Body of pancreas (tissue), 4 donors: Measurements from ENCODE around the gene TIMMDC1. TPM values are rescaled to one million over a fixed set of nuclear protein-coding genes. Genes with fewer than 3 reads are reported as not detected.

Experiments used
- ATAC-seq: fragments of 150-250 bp; one replicate; pipeline ENCODE4 v1.9.1; 2016
- DNase-seq, 4 donors: peaks; one replicate each; pipeline ENCODE4 v3.0.0-alpha.2; 2019
- H3K27ac ChIP-seq, 4 donors: fragments of 200-600 bp; sonication (generic); 1 replicate in 3 of 4; 2 replicates in 1 of 4; pipeline versions ENCODE4 v1.5.1 to v1.6.1; 2016 to 2019; ENCODE audit warnings: mild to moderate bottlenecking in 1 of 4, mixed read lengths in 1 of 4, moderate library complexity in 1 of 4
- H3K27me3 ChIP-seq, 2 donors: fragments of 200-600 bp; sonication (generic); one replicate each; pipeline ENCODE4 v1.6.0; 2016; ENCODE audit warnings: mild to moderate bottlenecking in 1 of 2
- H3K36me3 ChIP-seq, 2 donors: fragments of 200-600 bp; sonication (generic); replicated peaks in 1 of 2; 2 replicates each; pipeline ENCODE4 v1.5.1; 2016; ENCODE audit warnings: low read depth in 2 of 2; ENCODE audit not compliant: insufficient read depth in 1 of 2
- H3K4me1 ChIP-seq: fragments of 200-600 bp; sonication (generic); one replicate; pipeline ENCODE4 v1.6.0; 2016
- H3K4me3 ChIP-seq, 2 donors: fragments of 200-600 bp; sonication (generic); 1 replicate in 1 of 2; 2 replicates in 1 of 2; pipeline ENCODE4 v1.5.1; 2016 to 2019
- H3K9me3 ChIP-seq, 3 donors: fragments of 200-600 bp; sonication (generic); 1 replicate in 2 of 3; 2 replicates in 1 of 3; pipeline ENCODE4 v1.5.1; 2016
- CTCF ChIP-seq, 7 experiments: fragments of 450-650 bp in 4 of 7; fragments of 200-600 bp in 3 of 7; sonication (generic) in 3 of 7; IDR thresholded peaks; one replicate each; pipeline ENCODE4 v1.5.1; 2016 to 2019; ENCODE audit warnings: antibody characterized with exemption in 7 of 7
- POLR2A ChIP-seq, 3 donors: fragments of 450-650 bp; IDR thresholded peaks; one replicate each; pipeline ENCODE4 v1.6.1; 2016; ENCODE audit warnings: antibody characterized with exemption in 3 of 3, mild to moderate bottlenecking in 2 of 3
- WGBS, 2 donors: methylation state at CpG; one replicate each; pipeline ENCODE4 v1.1.5; 2017; 5-methylcytosine and 5-hydroxymethylcytosine counted together
- intact Hi-C: fragments of 100-400 bp; cut with DNase I; formaldehyde crosslinking; loops from one replicate; pipeline ENCODE4 v1.15.1; 2023
- total RNA-seq, 2 donors: library from RNA; depleted of rRNA; stranded (reverse); fragments of >200 nt; gene quantifications; one replicate each; pipeline ENCODE4 v1.1.0, GENCODE V29; 2016

Gene TIMMDC1
- total RNA-seq, 2 donors from 2014 or later: 15.6 to 33.0 TPM

GRCh38 chr3:119541547-119541946, 43.2 kb downstream of the TIMMDC1 start:
- peaks cover 8% of the 10 kb centered on the region for H3K4me1 ChIP-seq
- H3K27me3 ChIP-seq: no peaks in the 10 kb centered on the region
- H3K4me3 ChIP-seq: no peak overlapping the region
- intact Hi-C loops: no loop called here
- H3K9me3 ChIP-seq: no peaks in the 10 kb centered on the region
- DNase-seq (no peak), ATAC-seq (no peak)
- H3K27ac ChIP-seq: peak overlapping the region in 2 of 4 donors; percentile 31 to 65
- no peaks in the 10 kb centered on the region for H3K36me3 ChIP-seq
- 63 to 65% methylated on average over 3 of the region's 3 CpGs for WGBS, 2 donors
- TF ChIP-seq POLR2A (IDR thresholded peaks at IDR 0.05): no peak

GRCh38 chr3:119542168-119542767, 43.9 kb downstream of the TIMMDC1 start:
- ATAC-seq (peak; percentile 70), DNase-seq (no peak)
- 32 to 37% methylated on average over 2 of the region's 2 CpGs for whole genome bisulfite sequencing, 2 donors
- Histone ChIP-seq H3K4me3 (no peak overlapping the region), H3K9me3 (no peaks in the 10 kb centered on the region), H3K27ac (peak overlapping the region in 2 of 4 donors; percentile 31 to 65), H3K27me3 (no peaks in the 10 kb centered on the region), H3K4me1 (peaks cover 8% of the 10 kb centered on the region), H3K36me3 (no peaks in the 10 kb centered on the region)
- TF ChIP-seq POLR2A (IDR thresholded peaks at IDR 0.05) (no peak), CTCF (IDR thresholded peaks at IDR 0.05) (no peak)
- intact Hi-C loops: no loop called here

- H3K36me3 ChIP-seq: no peaks in the 10 kb centered on the region
- intact Hi-C loops: no loop called here
- H3K9me3 ChIP-seq: no peaks in the 10 kb centered on the region
- peaks cover 8% of the 10 kb centered on the region for H3K4me1 ChIP-seq
- ATAC-seq (no peak), DNase-seq (no peak)
- H3K4me3 ChIP-seq: no peak overlapping the region
- WGBS, 2 donors: 92 to 96% methylated on average over 7 of the region's 7 CpGs
- peak overlapping the region in 1 of 4 donors; percentile 65 for H3K27ac ChIP-seq
- TF ChIP-seq CTCF (IDR thresholded peaks at IDR 0.05) (peak in 1 of 7 experiments; percentile 6), POLR2A (IDR thresholded peaks at IDR 0.05) (no peak)
- no peaks in the 10 kb centered on the region for H3K27me3 ChIP-seq
These were observed 44.8 kb downstream of the TIMMDC1 start for GRCh38 chr3:119543147-119543546.

GRCh38 chr3:119547227-119547626, 48.9 kb downstream of the TIMMDC1 start:
- no peaks in the 10 kb centered on the region for H3K4me1 ChIP-seq
- no peaks in the 10 kb centered on the region for H3K27me3 ChIP-seq
- DNase-seq (no peak), ATAC-seq (no peak)
- no peak overlapping the region for H3K4me3 ChIP-seq
- TF ChIP-seq POLR2A (IDR thresholded peaks at IDR 0.05): no peak
- no peak for TF ChIP-seq CTCF (IDR thresholded peaks at IDR 0.05)
- intact Hi-C loops: no loop called here
- 76 to 94% methylated on average over 1 of the region's 1 CpG for WGBS, 2 donors
- H3K36me3 ChIP-seq: no peaks in the 10 kb centered on the region
- H3K27ac ChIP-seq: no peak overlapping the region
- no peaks in the 10 kb centered on the region for H3K9me3 ChIP-seq

GRCh38 chr3:119548341-119548740, 50.0 kb downstream of the TIMMDC1 start:
- DNase-seq: no peak
- no peak for ATAC-seq
- no peak overlapping the region for H3K4me3 ChIP-seq
- H3K4me1 ChIP-seq: no peaks in the 10 kb centered on the region
- TF ChIP-seq CTCF (IDR thresholded peaks at IDR 0.05) (no peak), POLR2A (IDR thresholded peaks at IDR 0.05) (no peak)
- WGBS, 2 donors: 43 to 47% methylated on average over 3 of the region's 3 CpGs
- H3K9me3 ChIP-seq: no peaks in the 10 kb centered on the region
- no peaks in the 10 kb centered on the region for H3K27me3 ChIP-seq
- H3K36me3 ChIP-seq: no peaks in the 10 kb centered on the region
- no peak overlapping the region for H3K27ac ChIP-seq
- intact Hi-C loops: no loop called here
